RWPE1 (cell line): ENCODE measurements around the gene MORN4.
A peak's percentile ranks its signal among the peaks of the same experiment; 100 is the strongest.
"Not testable (repeated sequence)": the region's sequence is repeated elsewhere in the genome, so short reads cannot be mapped to it uniquely, and the experiment has no call there.

Experiments
- CTCF ChIA-PET: fragments of 350-600 bp; sonication (Branson Sonifier 250); formaldehyde crosslinking; extraction: SDS; loops from one replicate; lab custom pipeline; 2021; lab: Yijun Ruan, JAX
- POLR2A ChIA-PET: fragments of 400-600 bp; formaldehyde crosslinking; extraction: SDS; loops from one replicate; lab custom pipeline; 2020; ENCODE audit warnings: antibody characterized with exemption; ENCODE audit not compliant: low non-redundant PET; lab: Yijun Ruan, JAX
- DNase-seq: peaks from one replicate; pipeline ENCODE4 v3.0.0; 2012; ENCODE audit warnings: low spot score
- H3K27ac ChIP-seq: fragments of 450-650 bp; 2 replicates; pipeline ENCODE4 v1.5.1; 2017
- TF ChIP-seq, protein P1 (sequence below): fragments of 450-650 bp; conservative IDR thresholded peaks from 2 replicates; pipeline ENCODE4 v1.5.1; 2017; ENCODE audit warnings: low read depth, mild to moderate bottlenecking

MORN4 gene

GRCh38 chr10:97643441-97643985, 10.2 kb upstream of the MORN4 start:
- DNase-seq: no peak
- ChIA-PET CTCF (no interaction called here), POLR2A (no interaction called here)
- TF ChIP-seq, protein P1, sequence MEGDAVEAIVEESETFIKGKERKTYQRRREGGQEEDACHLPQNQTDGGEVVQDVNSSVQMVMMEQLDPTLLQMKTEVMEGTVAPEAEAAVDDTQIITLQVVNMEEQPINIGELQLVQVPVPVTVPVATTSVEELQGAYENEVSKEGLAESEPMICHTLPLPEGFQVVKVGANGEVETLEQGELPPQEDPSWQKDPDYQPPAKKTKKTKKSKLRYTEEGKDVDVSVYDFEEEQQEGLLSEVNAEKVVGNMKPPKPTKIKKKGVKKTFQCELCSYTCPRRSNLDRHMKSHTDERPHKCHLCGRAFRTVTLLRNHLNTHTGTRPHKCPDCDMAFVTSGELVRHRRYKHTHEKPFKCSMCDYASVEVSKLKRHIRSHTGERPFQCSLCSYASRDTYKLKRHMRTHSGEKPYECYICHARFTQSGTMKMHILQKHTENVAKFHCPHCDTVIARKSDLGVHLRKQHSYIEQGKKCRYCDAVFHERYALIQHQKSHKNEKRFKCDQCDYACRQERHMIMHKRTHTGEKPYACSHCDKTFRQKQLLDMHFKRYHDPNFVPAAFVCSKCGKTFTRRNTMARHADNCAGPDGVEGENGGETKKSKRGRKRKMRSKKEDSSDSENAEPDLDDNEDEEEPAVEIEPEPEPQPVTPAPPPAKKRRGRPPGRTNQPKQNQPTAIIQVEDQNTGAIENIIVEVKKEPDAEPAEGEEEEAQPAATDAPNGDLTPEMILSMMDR: no peak
- no peak overlapping the region for H3K27ac ChIP-seq

- not testable (repeated sequence) for DNase-seq
- ChIA-PET CTCF (interaction anchor here (0.6 kb wide), 3 partner anchors 16 to 234 kb away, joined by 3 to 4 read pairs (median 4); no protein-coding TSS in a partner anchor), POLR2A (interaction anchor here (0.6 to 1.0 kb wide), 5 partner anchors 11 to 303 kb away, joined by 3 to 4 read pairs (median 4); partner anchors contain the start of gene RRP12)
- H3K27ac ChIP-seq: peak overlapping the region; percentile 55
Observed at GRCh38 chr10:97642471-97643159, 9.3 kb upstream of the MORN4 start.

- TF ChIP-seq, protein P1: no peak
- POLR2A ChIA-PET: interaction anchor here (0.6 to 0.9 kb wide), 7 partner anchors 10 to 176 kb away, joined by 3 to 5 read pairs (median 4); partner anchors contain the start of genes AVPI1 and UBTD1
- CTCF ChIA-PET: interaction anchor here (0.6 to 1.4 kb wide), 2 partner anchors 12 to 28 kb away, joined by 4 read pairs; no protein-coding TSS in a partner anchor
- DNase-seq: peak; percentile 28
- peak overlapping the region; percentile 86 for H3K27ac ChIP-seq
Observed at GRCh38 chr10:97640868-97641811, 7.8 kb upstream of the MORN4 start.

- ChIA-PET POLR2A (interaction anchor here (0.7 to 0.9 kb wide), 2 partner anchors 48 to 111 kb away, joined by 3 to 4 read pairs; no protein-coding TSS in a partner anchor), CTCF (interaction anchor here (0.5 to 1.4 kb wide), 3 partner anchors 12 to 349 kb away, joined by 3 to 4 read pairs (median 4); no protein-coding TSS in a partner anchor)
- TF ChIP-seq, protein P1: no peak
- peak within 1 kb of the TSS; percentile 86 for H3K27ac ChIP-seq
- peak; percentile 100 for DNase-seq
Observed at GRCh38 chr10:97640174-97640867, 7.0 kb upstream of the MORN4 start, which contains the start of gene PI4K2A. Gene PI4K2A (plus strand): TSS chr10:97640671. CDS start chr10:97640743, 72 bp downstream.

- POLR2A ChIA-PET, DNase-seq, H3K27ac ChIP-seq: not testable (repeated sequence)
- CTCF ChIA-PET: interaction anchor here (0.7 kb wide), 1 partner anchor 68 kb away, joined by 4 read pairs; no protein-coding TSS in a partner anchor
Observed at GRCh38 chr10:97639090-97639489, 5.8 kb upstream of the MORN4 start.

DNA sequence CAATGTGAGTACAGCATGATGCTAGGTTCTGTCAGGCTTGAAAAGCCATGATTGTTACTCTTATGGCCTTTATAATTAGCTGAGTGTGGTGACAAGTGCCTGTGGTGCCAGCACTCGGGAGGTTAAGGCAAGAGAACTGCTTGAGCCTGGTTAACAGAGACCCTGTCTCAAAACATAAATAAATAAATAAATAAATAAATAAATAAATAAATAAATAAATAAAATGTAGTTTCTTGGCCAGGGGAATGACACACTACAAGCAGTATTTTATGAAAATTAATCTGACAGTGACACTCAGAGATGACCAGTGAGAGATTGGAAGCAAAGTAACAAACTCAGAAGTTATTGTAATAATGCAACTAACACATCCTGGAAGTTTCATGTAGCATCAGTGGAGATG, 2.3 kb upstream of the MORN4 start:
- ChIA-PET POLR2A (no interaction called here), CTCF (interaction anchor here (0.9 kb wide), 1 partner anchor 10 kb away, joined by 3 read pairs; no protein-coding TSS in a partner anchor)
- TF ChIP-seq, protein P1: no peak
- no peak overlapping the region for H3K27ac ChIP-seq
- DNase-seq: no peak
